IMR-90 (cell line): ENCODE measurements around the gene CBR1. TPM values are rescaled to one million over a fixed set of nuclear protein-coding genes. Genes with fewer than 3 reads are reported as not detected.

Experiments used
- ATAC-seq: fragments of 200-7000 bp; cut with Tn5 transposase; 2 replicates; pipeline ENCODE4 v1.9.1; 2020; ENCODE audit warnings: low read depth, mild to moderate bottlenecking, moderate library complexity
- BruUV-seq: library from RNA; stranded (reverse); fragments of 400-500 nt; replicated peaks from 2 replicates; lab custom pipeline; 2021; lab: Mats Ljungman, UMichigan
- CTCF ChIA-PET: fragments of 300-600 bp; formaldehyde crosslinking; extraction: SDS; loops from one replicate; lab custom pipeline; 2021; ENCODE audit warnings: antibody characterized with exemption; lab: Yijun Ruan, JAX
- POLR2A ChIA-PET: fragments of 300-600 bp; sonication (Branson Sonifier 250); formaldehyde crosslinking; loops from one replicate; lab custom pipeline; 2022; ENCODE audit warnings: antibody characterized with exemption; ENCODE audit not compliant: unreplicated experiment; lab: Charles Lee
- DNase-seq: peaks from one replicate; pipeline ENCODE4 v3.0.0; 2013
- H2AFZ ChIP-seq: replicated peaks from 2 replicates; pipeline ENCODE3; 2013; ENCODE audit warnings: low read length, mild to moderate bottlenecking; ENCODE audit not compliant: poor library complexity
- H2AK5ac ChIP-seq: 2 replicates; pipeline ENCODE4 v1.6.1; 2013; ENCODE audit warnings: low read depth, low read length, inconsistent platforms
- H2AK9ac ChIP-seq: replicated peaks from 2 replicates; pipeline ENCODE3; 2013; ENCODE audit warnings: mild to moderate bottlenecking, low read depth, low read length, moderate library complexity; ENCODE audit not compliant: poor library complexity
- H2BK120ac ChIP-seq: 2 replicates; pipeline ENCODE4 v1.6.1; 2013; ENCODE audit warnings: low read depth, low read length, inconsistent platforms
- H2BK15ac ChIP-seq: 3 replicates; pipeline ENCODE4 v1.6.1; 2013; ENCODE audit warnings: low read depth, low read length, inconsistent platforms
- H2BK20ac ChIP-seq: 2 replicates; pipeline ENCODE4 v1.6.1; 2013; ENCODE audit warnings: low read depth, mild to moderate bottlenecking, inconsistent platforms, low read length, moderate library complexity
- H2BK5ac ChIP-seq: 2 replicates; pipeline ENCODE4 v1.6.1; 2013; ENCODE audit warnings: mild to moderate bottlenecking, low read depth, low read length, inconsistent platforms; ENCODE audit not compliant: poor library complexity, severe bottlenecking
- H3K14ac ChIP-seq: replicated peaks from 2 replicates; pipeline ENCODE4 v1.6.1; 2013; ENCODE audit warnings: low read depth, low read length, inconsistent platforms
- H3K18ac ChIP-seq: 2 replicates; pipeline ENCODE4 v1.6.1; 2013; ENCODE audit warnings: low read depth, low read length, control low read depth
- H3K23ac ChIP-seq: 2 replicates; pipeline ENCODE4 v1.6.1; 2013; ENCODE audit warnings: low read depth, low read length, inconsistent platforms
- H3K27ac ChIP-seq: 2 replicates; pipeline ENCODE4 v1.5.1; 2013; ENCODE audit warnings: mild to moderate bottlenecking, control low read depth, low read length; ENCODE audit not compliant: insufficient read depth
- H3K27me3 ChIP-seq: 2 replicates; pipeline ENCODE4 v1.6.1; 2013; ENCODE audit warnings: low read length; ENCODE audit not compliant: control insufficient read depth, insufficient read depth
- H3K36me3 ChIP-seq: 2 replicates; pipeline ENCODE4 v1.6.1; 2013; ENCODE audit warnings: low read length, mixed read lengths; ENCODE audit not compliant: control insufficient read depth, insufficient read depth
- H3K4ac ChIP-seq: 2 replicates; pipeline ENCODE4 v1.6.1; 2013; ENCODE audit warnings: low read depth, low read length, inconsistent platforms
- H3K4me1 ChIP-seq: 2 replicates; pipeline ENCODE4 v1.6.1; 2013; ENCODE audit warnings: low read length, mixed read lengths; ENCODE audit not compliant: control insufficient read depth, insufficient read depth
- H3K4me2 ChIP-seq: 2 replicates; pipeline ENCODE4 v1.6.1; 2013; ENCODE audit warnings: low read depth, mild to moderate bottlenecking, control low read depth, low read length, moderate library complexity
- H3K4me3 ChIP-seq: 2 replicates; pipeline ENCODE4 v1.5.1; 2013; ENCODE audit warnings: low read depth, mild to moderate bottlenecking, control low read depth, low read length, moderate library complexity; ENCODE audit not compliant: insufficient read depth
- H3K56ac ChIP-seq: 2 replicates; pipeline ENCODE4 v1.6.1; 2013; ENCODE audit warnings: low read length, inconsistent platforms; ENCODE audit not compliant: insufficient read depth; ENCODE audit errors: extremely low read depth
- H3K79me1 ChIP-seq, 2 experiments: 2 replicates each; pipeline ENCODE4 v1.6.1; 2013; ENCODE audit warnings: low read length in 2 of 2, inconsistent platforms in 1 of 2, low read depth in 1 of 2
- H3K9ac ChIP-seq: 2 replicates; pipeline ENCODE4 v1.6.1; 2013; ENCODE audit warnings: low read depth, low read length, control low read depth
- H3K9me1 ChIP-seq: 2 replicates; pipeline ENCODE4 v1.6.1; 2013; ENCODE audit warnings: low read length, inconsistent platforms; ENCODE audit not compliant: insufficient read depth
- H3K9me3 ChIP-seq: 2 replicates; pipeline ENCODE4 v1.6.1; 2013; ENCODE audit warnings: low read length; ENCODE audit not compliant: control insufficient read depth, insufficient read depth
- H4K20me1 ChIP-seq: 2 replicates; pipeline ENCODE4 v1.6.1; 2013; ENCODE audit warnings: low read length, inconsistent platforms; ENCODE audit not compliant: insufficient read depth
- H4K5ac ChIP-seq: 2 replicates; pipeline ENCODE4 v1.6.1; 2013; ENCODE audit warnings: mild to moderate bottlenecking, low read depth, low read length, control low read depth
- H4K8ac ChIP-seq, 2 experiments: 2 replicates each; pipeline ENCODE4 v1.6.1; 2013; ENCODE audit warnings: low read depth in 2 of 2, low read length in 2 of 2, control low read depth in 1 of 2, inconsistent platforms in 1 of 2
- H4K91ac ChIP-seq: 2 replicates; pipeline ENCODE4 v1.6.1; 2013; ENCODE audit warnings: low read depth, low read length, inconsistent platforms; ENCODE audit not compliant: insufficient read depth
- BHLHE40 ChIP-seq: fragments of 150-350 bp; IDR thresholded peaks from 2 replicates; pipeline ENCODE4 v1.6.1; 2016; ENCODE audit warnings: mild to moderate bottlenecking, low read depth, low read length
- CEBPB ChIP-seq: IDR thresholded peaks from 2 replicates; pipeline ENCODE4 v1.6.1; 2012; ENCODE audit warnings: low read depth, low read length, improper control_type of control experiment
- CHD1 ChIP-seq: IDR thresholded peaks from 2 replicates; pipeline ENCODE4 v1.6.1; 2012; ENCODE audit warnings: low read depth, low read length, improper control_type of control experiment
- CTCF ChIP-seq: conservative IDR thresholded peaks from 2 replicates; pipeline ENCODE4 v1.5.1; 2012; ENCODE audit warnings: mild to moderate bottlenecking, low read depth, low read length, improper control_type of control experiment
- ELK1 ChIP-seq: fragments of 150-350 bp; IDR thresholded peaks from 2 replicates; pipeline ENCODE4 v1.6.1; 2016; ENCODE audit warnings: low read depth, mild to moderate bottlenecking, low read length, moderate library complexity, borderline replicate concordance
- FOS ChIP-seq: fragments of 150-350 bp; IDR thresholded peaks from 2 replicates; pipeline ENCODE4 v1.6.1; 2016; ENCODE audit warnings: low read depth, low read length
- MAFK ChIP-seq: IDR thresholded peaks from 2 replicates; pipeline ENCODE4 v1.6.1; 2012; ENCODE audit warnings: low read depth, low read length, improper control_type of control experiment
- MAZ ChIP-seq: IDR thresholded peaks from 2 replicates; pipeline ENCODE4 v1.6.1; 2012; ENCODE audit warnings: low read depth, mild to moderate bottlenecking, low read length, improper control_type of control experiment, moderate library complexity, borderline replicate concordance
- MXI1 ChIP-seq: IDR thresholded peaks from 2 replicates; pipeline ENCODE4 v1.6.1; 2012; ENCODE audit warnings: low read depth, mild to moderate bottlenecking, low read length, moderate library complexity, borderline replicate concordance
- NFE2L2 ChIP-seq: fragments of 150-350 bp; IDR thresholded peaks from 2 replicates; pipeline ENCODE4 v1.6.1; 2016; ENCODE audit warnings: low read depth, mild to moderate bottlenecking, low read length
- POLR2A ChIP-seq: IDR thresholded peaks from 2 replicates; pipeline ENCODE4 v1.6.1; 2012; ENCODE audit warnings: mild to moderate bottlenecking, low read depth, low read length
- RAD21 ChIP-seq: IDR thresholded peaks from 2 replicates; pipeline ENCODE4 v1.6.1; 2012; ENCODE audit warnings: low read length, improper control_type of control experiment
- RCOR1 ChIP-seq: IDR thresholded peaks from 2 replicates; pipeline ENCODE4 v1.6.1; 2012; ENCODE audit warnings: mild to moderate bottlenecking, low read length, improper control_type of control experiment; ENCODE audit not compliant: insufficient replicate concordance
- RFX5 ChIP-seq: IDR thresholded peaks from 2 replicates; pipeline ENCODE4 v1.8.0; 2012; ENCODE audit warnings: low read depth, mild to moderate bottlenecking, low read length, moderate library complexity
- SMC3 ChIP-seq: fragments of 150-350 bp; IDR thresholded peaks from 2 replicates; pipeline ENCODE4 v1.6.1; 2016; ENCODE audit warnings: low read depth, mild to moderate bottlenecking, antibody characterized with exemption, low read length, moderate library complexity
- USF2 ChIP-seq: fragments of 150-350 bp; IDR thresholded peaks from 2 replicates; pipeline ENCODE4 v1.6.1; 2017; ENCODE audit warnings: mild to moderate bottlenecking, antibody characterized with exemption, low read length, low read depth
- WGBS, 2 experiments: methylation state at CpG; one replicate each; pipeline versions ENCODE4 v1.1.5 to v1.1.7; 2013; ENCODE audit warnings: missing lambda C conversion rate in 2 of 2; ENCODE audit not compliant: insufficient read length in 1 of 2; ENCODE audit errors: extremely low coverage in 2 of 2; 5-methylcytosine and 5-hydroxymethylcytosine counted together
- dilution Hi-C: fragments of 300-500 bp; cut with HindIII; formaldehyde crosslinking; loops from one replicate; pipeline ENCODE4 v1.14.3; 2018; ENCODE audit warnings: low sequenced_read_pairs; ENCODE audit not compliant: unreplicated experiment
- in situ Hi-C: fragments of 300-500 bp; cut with MboI; formaldehyde crosslinking; loops from 3 replicates; pipeline ENCODE4 v1.14.3; 2019; ENCODE audit warnings: low sequenced_read_pairs, inconsistent platforms, mixed read lengths
- intact Hi-C: fragments of 100-400 bp; cut with micrococcal nuclease; formaldehyde crosslinking; loops from 2 replicates; pipeline ENCODE4 v1.10.0; 2022
- polyA plus RNA-seq, 3 experiments: library from polyadenylated mRNA; depleted of rRNA; stranded (reverse); fragments of >200 nt; gene quantifications; 2 replicates each; pipeline ENCODE4 v1.2.3, GENCODE V29; 2012; ENCODE audit warnings: low replicate concordance in 1 of 3
- total RNA-seq: library from RNA; depleted of rRNA; stranded (reverse); fragments of >200 nt; gene quantifications from 2 replicates; pipeline ENCODE4 v1.2.3, GENCODE V29; 2012

The CBR1 gene
- total and polyA plus RNA-seq, 2 of the 4 experiments (the other 2 are of a cell fraction): 122 to 222 TPM

GRCh38 chr21:36077758-36078157, 7.9 kb downstream of the CBR1 start:
- no peak overlapping the region for H3K4me2 ChIP-seq
- peaks cover 9% of the 10 kb centered on the region for H3K27me3 ChIP-seq
- no peak overlapping the region for H2BK5ac ChIP-seq
- no peak overlapping the region for H3K27ac ChIP-seq
- no peak overlapping the region for H3K23ac ChIP-seq
- H3K9me1 ChIP-seq: peaks cover 5% of the 10 kb centered on the region; the same call in 1 of the 2 replicates
- dilution Hi-C loops: no loop called here
- H3K56ac ChIP-seq: no peak overlapping the region
- H4K8ac ChIP-seq: no peak overlapping the region
- H2BK15ac ChIP-seq: no peak overlapping the region
- H3K4ac ChIP-seq: no peak overlapping the region
- H3K4me3 ChIP-seq: no peak overlapping the region
- no peak overlapping the region for H2AK9ac ChIP-seq
- DNase-seq (no peak), ATAC-seq (no peak)
- no peak overlapping the region for H4K5ac ChIP-seq
- H2AFZ ChIP-seq: no peak overlapping the region
- TF ChIP-seq MXI1 (no peak), RCOR1 (no peak), CTCF (no peak), SMC3 (no peak), USF2 (no peak), ELK1 (no peak), CHD1 (no peak), FOS (no peak), CEBPB (no peak), POLR2A (no peak), RFX5 (no peak), MAFK (no peak), MAZ (no peak), RAD21 (no peak), BHLHE40 (no peak), NFE2L2 (no peak)
- ChIA-PET POLR2A (no interaction called here), CTCF (interaction anchor here (0.6 kb wide), 1 partner anchor 227 kb away, joined by 5 read pairs; no protein-coding TSS in a partner anchor)
- H4K20me1 ChIP-seq: 0 out of 2 replicates have a peak, but pooled peaks cover 4% of the 10 kb centered on the region
- H3K9ac ChIP-seq: no peak overlapping the region
- peaks cover 0 to 7% of the 10 kb centered on the region in 2 experiments; a peak in 3 of 4 replicates for H3K79me1 ChIP-seq
- in situ Hi-C loops: no loop called here
- BruUV-seq: no TSS peak
- H3K14ac ChIP-seq: no peak overlapping the region
- H3K9me3 ChIP-seq: 0 out of 2 replicates have a peak, but pooled peaks cover 1% of the 10 kb centered on the region
- intact Hi-C loops: no loop called here
- H3K36me3 ChIP-seq: no peaks in the 10 kb centered on the region; the same call in none of the 2 replicates
- H2BK20ac ChIP-seq: no peak overlapping the region
- no peak overlapping the region for H2BK120ac ChIP-seq
- 0% methylated on average over 1 of the region's 9 CpGs; no CpG with 5 or more reads in 1 of the 2 experiments for WGBS, 2 experiments
- H2AK5ac ChIP-seq: no peak overlapping the region
- H3K4me1 ChIP-seq: peaks cover 3% of the 10 kb centered on the region; the same call in 1 of the 2 replicates
- H4K91ac ChIP-seq: no peak overlapping the region
- H3K18ac ChIP-seq: no peak overlapping the region
